Measurements from ENCODE around the gene FMO2.

FMO2 gene

DNA sequence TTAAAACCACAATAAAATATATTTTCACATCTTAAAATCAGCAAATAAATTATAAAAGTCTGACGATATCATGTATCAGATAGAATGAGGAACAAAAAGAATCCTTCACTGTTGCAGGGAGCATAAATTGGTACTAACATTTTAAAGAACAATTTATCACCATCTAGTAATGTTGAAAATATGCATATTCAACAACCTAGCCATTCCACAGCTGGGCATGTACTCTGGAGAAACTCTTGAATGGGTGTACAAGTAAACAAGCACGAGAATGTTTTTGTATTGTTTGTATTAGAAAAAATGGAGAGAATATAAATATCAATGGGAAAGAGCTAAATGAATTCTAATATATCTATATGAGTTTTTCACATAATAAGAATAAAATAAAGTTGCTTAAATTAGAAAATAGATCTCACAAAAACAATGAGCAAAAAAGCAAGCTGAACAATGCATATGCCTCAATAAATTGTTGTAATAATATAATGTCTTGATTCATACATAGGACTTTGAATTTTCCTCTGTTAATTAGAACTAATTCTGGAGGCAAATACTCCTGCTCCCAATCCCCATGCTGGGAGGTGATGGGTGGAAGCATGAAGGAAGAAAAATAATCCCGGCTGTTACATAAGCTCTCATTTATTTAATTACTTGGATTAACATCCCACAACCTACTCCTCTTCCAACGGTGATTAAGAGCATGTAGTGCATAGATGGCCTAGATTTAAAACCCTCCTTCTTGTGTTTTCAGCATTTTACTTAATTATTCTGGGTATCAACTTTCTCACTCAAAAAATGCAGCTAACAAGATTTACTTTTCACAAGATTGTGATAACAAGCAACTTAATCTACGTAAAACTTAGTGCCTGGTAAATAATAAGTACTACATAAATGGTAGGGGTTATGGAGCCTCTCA lies 5.5 kb upstream of the FMO2 start:
- H3K4me1 Mint-ChIP-seq: peaks cover 12% of the 10 kb centered on the region
- TF ChIP-seq, protein P1, sequence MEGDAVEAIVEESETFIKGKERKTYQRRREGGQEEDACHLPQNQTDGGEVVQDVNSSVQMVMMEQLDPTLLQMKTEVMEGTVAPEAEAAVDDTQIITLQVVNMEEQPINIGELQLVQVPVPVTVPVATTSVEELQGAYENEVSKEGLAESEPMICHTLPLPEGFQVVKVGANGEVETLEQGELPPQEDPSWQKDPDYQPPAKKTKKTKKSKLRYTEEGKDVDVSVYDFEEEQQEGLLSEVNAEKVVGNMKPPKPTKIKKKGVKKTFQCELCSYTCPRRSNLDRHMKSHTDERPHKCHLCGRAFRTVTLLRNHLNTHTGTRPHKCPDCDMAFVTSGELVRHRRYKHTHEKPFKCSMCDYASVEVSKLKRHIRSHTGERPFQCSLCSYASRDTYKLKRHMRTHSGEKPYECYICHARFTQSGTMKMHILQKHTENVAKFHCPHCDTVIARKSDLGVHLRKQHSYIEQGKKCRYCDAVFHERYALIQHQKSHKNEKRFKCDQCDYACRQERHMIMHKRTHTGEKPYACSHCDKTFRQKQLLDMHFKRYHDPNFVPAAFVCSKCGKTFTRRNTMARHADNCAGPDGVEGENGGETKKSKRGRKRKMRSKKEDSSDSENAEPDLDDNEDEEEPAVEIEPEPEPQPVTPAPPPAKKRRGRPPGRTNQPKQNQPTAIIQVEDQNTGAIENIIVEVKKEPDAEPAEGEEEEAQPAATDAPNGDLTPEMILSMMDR (IDR thresholded peaks at IDR 0.05; ENCODE audit: unreplicated experiment in 3 of 3): no peak
- H3K36me3 Mint-ChIP-seq (ENCODE audit: low read depth): no peaks in the 10 kb centered on the region
- no peak overlapping the region for H3K4me3 Mint-ChIP-seq
- no peaks in the 10 kb centered on the region for H3K9me3 Mint-ChIP-seq
- no peaks in the 10 kb centered on the region for H3K27me3 Mint-ChIP-seq (ENCODE audit: low read depth)
- no peak overlapping the region for H3K27ac Mint-ChIP-seq

DNA sequence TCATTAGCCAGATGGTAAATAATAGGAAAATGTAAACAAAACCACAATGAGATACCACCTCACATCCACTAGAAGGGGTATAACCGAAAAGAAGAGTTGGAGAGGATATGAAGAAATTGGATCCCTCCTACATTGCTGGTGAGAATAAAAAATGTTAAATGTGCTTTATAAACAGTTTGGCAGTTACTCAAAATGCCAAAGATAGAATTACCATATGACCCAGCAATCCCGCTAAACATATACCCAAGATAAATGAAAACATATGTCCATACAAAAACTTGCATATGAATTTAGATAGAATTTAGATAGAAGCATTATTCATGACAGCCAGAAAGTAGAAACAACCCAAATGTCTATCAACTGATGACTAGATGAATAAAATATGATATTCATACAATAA lies 4.4 kb upstream of the FMO2 start:
- H3K4me1 Mint-ChIP-seq: peaks cover 20% of the 10 kb centered on the region

GRCh38 chr1:171188388-171189266 lies 3.5 kb downstream of the FMO2 start:
- no peak overlapping the region for H3K4me3 Mint-ChIP-seq
- H3K27me3 Mint-ChIP-seq (ENCODE audit: low read depth): no peaks in the 10 kb centered on the region
- H3K4me1 Mint-ChIP-seq: peaks cover 26% of the 10 kb centered on the region
- H3K36me3 Mint-ChIP-seq (ENCODE audit: low read depth): no peaks in the 10 kb centered on the region
- TF ChIP-seq, protein P1 (IDR thresholded peaks at IDR 0.05; ENCODE audit: unreplicated experiment in 3 of 3): peak; percentile 57 to 63 (median 57)
- peak overlapping the region in 2 of 3 experiments; percentile 23 to 74 for H3K27ac Mint-ChIP-seq
- H3K9me3 Mint-ChIP-seq: no peaks in the 10 kb centered on the region

More for the DNA sequence above, 4.4 kb upstream of the FMO2 start:
- Mint-ChIP-seq H3K4me3 (no peak overlapping the region), H3K27me3 (ENCODE audit: low read depth) (no peaks in the 10 kb centered on the region), H3K9me3 (no peaks in the 10 kb centered on the region), H3K36me3 (ENCODE audit: low read depth) (no peaks in the 10 kb centered on the region), H3K27ac (no peak overlapping the region)
- TF ChIP-seq, protein P1 (IDR thresholded peaks at IDR 0.05; ENCODE audit: unreplicated experiment in 3 of 3): no peak

DNA sequence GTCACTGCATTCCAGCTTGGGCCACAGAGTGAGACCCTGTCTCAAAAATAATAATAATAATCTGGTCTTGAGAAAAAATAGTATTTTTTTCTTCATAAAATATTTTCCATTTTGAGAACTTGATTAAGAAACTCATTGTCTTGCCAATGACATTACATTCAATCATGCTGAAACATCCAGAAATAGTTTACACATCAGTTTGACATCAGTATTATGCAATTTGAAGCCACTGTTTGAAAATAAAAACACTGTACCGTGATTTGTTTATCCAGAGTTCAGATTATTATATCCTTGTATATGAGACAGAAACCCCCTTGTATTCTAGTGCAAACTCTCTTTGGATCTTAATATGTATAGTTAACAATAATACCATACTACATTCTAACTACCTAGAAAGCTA lies 6.9 kb downstream of the FMO2 start:
- no peaks in the 10 kb centered on the region for H3K9me3 Mint-ChIP-seq
- H3K36me3 Mint-ChIP-seq (ENCODE audit: low read depth): no peaks in the 10 kb centered on the region
- no peak overlapping the region for H3K4me3 Mint-ChIP-seq
- H3K27me3 Mint-ChIP-seq (ENCODE audit: low read depth): no peaks in the 10 kb centered on the region
- H3K27ac Mint-ChIP-seq: no peak overlapping the region
- peaks cover 27% of the 10 kb centered on the region for H3K4me1 Mint-ChIP-seq
- TF ChIP-seq, protein P1 (IDR thresholded peaks at IDR 0.05; ENCODE audit: unreplicated experiment in 3 of 3): no peak

- TF ChIP-seq, protein P1 (IDR thresholded peaks at IDR 0.05; ENCODE audit: unreplicated experiment in 3 of 3): no peak
- H3K9me3 Mint-ChIP-seq: no peaks in the 10 kb centered on the region
- peaks cover 9% of the 10 kb centered on the region for H3K4me1 Mint-ChIP-seq
- no peak overlapping the region for H3K4me3 Mint-ChIP-seq
- H3K27me3 Mint-ChIP-seq (ENCODE audit: low read depth): no peaks in the 10 kb centered on the region
- H3K27ac Mint-ChIP-seq: no peak overlapping the region
- no peaks in the 10 kb centered on the region for H3K36me3 Mint-ChIP-seq (ENCODE audit: low read depth)
Observed at GRCh38 chr1:171195767-171196166, 10.7 kb downstream of the FMO2 start.
